ENCODE measurements around the gene CA10.

Gene CA10

GRCh38 chr17:52048137-52048898 is 110.2 kb downstream of the CA10 start:
- DNase-seq (ENCODE audit: low spot score): no peak

GRCh38 chr17:52047086-52047485 is 111.4 kb downstream of the CA10 start:
- DNase-seq (ENCODE audit: low spot score): no peak

- DNase-seq (ENCODE audit: low spot score): no peak
Measured at GRCh38 chr17:52041123-52041617, 117.3 kb downstream of the CA10 start.

- no peak for DNase-seq (ENCODE audit: low spot score)
Measured at GRCh38 chr17:52036416-52036815, 122.1 kb downstream of the CA10 start.

GRCh38 chr17:52035336-52035915 is 123.1 kb downstream of the CA10 start:
- no peak for DNase-seq (ENCODE audit: low spot score)

GRCh38 chr17:52032454-52032853 is 126.1 kb downstream of the CA10 start:
- no peak for DNase-seq (ENCODE audit: low spot score)

- no peak for DNase-seq (ENCODE audit: low spot score)
Measured at GRCh38 chr17:52030052-52030451, 128.5 kb downstream of the CA10 start.

GRCh38 chr17:52027620-52028295 is 130.8 kb downstream of the CA10 start:
- no peak for DNase-seq (ENCODE audit: low spot score)

GRCh38 chr17:52027081-52027480 is 131.4 kb downstream of the CA10 start:
- DNase-seq (ENCODE audit: low spot score): no peak

GRCh38 chr17:52026075-52026474 is 132.4 kb downstream of the CA10 start:
- no peak for DNase-seq (ENCODE audit: low spot score)

- DNase-seq (ENCODE audit: low spot score): no peak
Measured at GRCh38 chr17:52025236-52025635, 133.3 kb downstream of the CA10 start.

GRCh38 chr17:52024300-52024870 is 134.1 kb downstream of the CA10 start:
- DNase-seq (ENCODE audit: low spot score): no peak

- DNase-seq (ENCODE audit: low spot score): no peak
Measured at GRCh38 chr17:52011064-52011463, 147.4 kb downstream of the CA10 start.

GRCh38 chr17:51999654-52000053 is 158.9 kb downstream of the CA10 start:
- no peak for DNase-seq (ENCODE audit: low spot score)

- DNase-seq (ENCODE audit: low spot score): no peak
Measured at GRCh38 chr17:51997723-51998122, 160.8 kb downstream of the CA10 start.

- DNase-seq (ENCODE audit: low spot score): no peak
Measured at GRCh38 chr17:51995797-51996403, 162.6 kb downstream of the CA10 start.

- no peak for DNase-seq (ENCODE audit: low spot score)
Measured at GRCh38 chr17:51992864-51993416, 165.6 kb downstream of the CA10 start.

- no peak for DNase-seq (ENCODE audit: low spot score)
Measured at GRCh38 chr17:51971121-51971520, 187.4 kb downstream of the CA10 start.

- no peak for DNase-seq (ENCODE audit: low spot score)
Measured at GRCh38 chr17:51961689-51962088, 196.8 kb downstream of the CA10 start.

- DNase-seq (ENCODE audit: low spot score): no peak
Measured at GRCh38 chr17:51957786-51958185, 200.7 kb downstream of the CA10 start.

GRCh38 chr17:51955245-51955644 is 203.3 kb downstream of the CA10 start:
- no peak for DNase-seq (ENCODE audit: low spot score)

GRCh38 chr17:51954232-51954765 is 204.2 kb downstream of the CA10 start:
- no peak for DNase-seq (ENCODE audit: low spot score)

All from left forelimb (tissue), 1 donor.